NCI-H510A treated with DMSO at 0.1 percent for 48 hours (cell line): ENCODE measurements around the gene CEP170B.
"Not testable (repeated sequence)": the region's sequence is repeated elsewhere in the genome, so short reads cannot be mapped to it uniquely, and the experiment has no call there.

Experiments
- DNase-seq: peaks from one replicate; lab custom pipeline; 2025; lab: John Stamatoyannopoulos, UW

The CEP170B gene

GRCh38 chr14:104931771-104932675 is 67.0 kb downstream of the CEP170B start:
- DNase-seq, result no peak

GRCh38 chr14:104932676-104933631 is 67.9 kb downstream of the CEP170B start:
- DNase-seq, result no peak

GRCh38 chr14:104933746-104934733 is 69.0 kb downstream of the CEP170B start:
- DNase-seq, result no peak

- no peak for DNase-seq
Measured at GRCh38 chr14:104935026-104935650, 70.1 kb downstream of the CEP170B start.

DNA sequence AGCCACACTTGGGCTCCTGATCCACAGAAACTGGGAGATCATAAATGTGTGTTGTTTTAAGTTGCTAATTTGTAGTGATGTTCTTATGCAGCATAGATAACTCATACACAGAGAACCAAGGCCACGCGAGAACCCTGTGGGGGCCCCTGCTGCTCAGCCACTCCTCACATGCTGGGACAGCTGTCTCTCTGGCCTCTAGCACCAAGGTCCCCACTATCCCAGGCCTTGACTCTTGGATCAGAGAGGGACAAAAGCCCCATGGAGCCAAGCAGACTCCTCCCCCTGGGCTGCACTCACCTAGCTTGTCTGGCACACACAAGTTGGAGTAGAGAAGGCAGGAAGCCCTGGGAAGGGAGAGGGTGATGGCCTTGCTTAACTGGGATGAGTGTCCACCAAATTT is 70.9 kb downstream of the CEP170B start:
- no peak for DNase-seq

- DNase-seq, result no peak
Measured at GRCh38 chr14:104936361-104937155, 71.5 kb downstream of the CEP170B start.

- DNase-seq, result no peak
Measured at GRCh38 chr14:104937161-104937560, 72.1 kb downstream of the CEP170B start.

DNA sequence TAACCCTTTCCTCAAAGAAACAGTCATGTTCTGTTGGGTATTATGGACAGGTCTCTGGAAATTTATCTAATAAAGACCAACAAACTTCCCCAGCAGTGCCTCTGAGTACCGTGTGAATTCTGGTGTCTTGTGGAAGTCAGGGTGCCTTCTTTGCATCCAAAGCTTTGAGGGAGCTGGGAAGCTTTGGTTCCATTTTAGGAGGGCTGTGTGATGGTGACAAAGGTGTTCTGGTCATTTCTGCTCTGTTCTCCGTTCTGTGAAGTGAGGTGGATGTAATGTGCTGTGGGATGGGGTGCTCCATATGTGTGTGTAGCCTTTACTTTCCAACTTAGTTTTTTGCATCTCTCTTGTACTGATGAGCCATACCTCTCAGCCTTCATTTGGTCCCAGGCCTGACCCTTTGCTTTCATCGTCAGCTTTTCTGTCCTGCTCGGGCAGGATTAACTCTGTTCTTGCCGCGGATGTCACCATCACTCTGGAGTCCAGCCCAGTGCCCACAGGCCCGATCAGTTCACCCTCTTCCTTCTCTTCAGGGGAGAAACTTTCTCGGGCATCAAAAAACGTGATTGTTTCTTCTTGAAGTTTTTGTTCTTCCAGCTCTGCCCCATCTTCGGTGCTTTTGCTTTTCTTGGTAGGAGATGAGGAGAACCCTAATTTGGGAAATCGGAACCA is 72.8 kb downstream of the CEP170B start:
- DNase-seq, result no peak

GRCh38 chr14:104938436-104938835 is 73.4 kb downstream of the CEP170B start:
- DNase-seq, result no peak

DNA sequence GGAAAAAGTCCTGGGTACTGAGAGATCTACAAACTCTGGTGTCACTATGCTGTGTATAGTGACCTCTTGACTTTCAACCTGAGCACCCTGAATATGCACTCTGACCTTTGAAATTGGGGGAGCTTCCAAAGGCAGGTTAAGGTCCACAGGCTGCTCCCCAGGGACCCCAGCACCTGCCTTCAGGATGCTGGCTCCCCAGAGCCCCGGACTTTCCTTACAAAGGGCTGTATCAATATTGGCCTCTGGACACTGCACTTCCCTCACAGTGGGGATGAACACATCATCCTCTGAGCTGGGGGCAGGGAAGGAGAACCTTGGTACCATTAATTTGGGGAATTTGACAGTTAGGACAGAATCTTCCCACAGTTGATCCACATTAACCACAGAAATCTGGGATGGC is 73.9 kb downstream of the CEP170B start:
- DNase-seq, result no peak

GRCh38 chr14:104939666-104940410 is 74.8 kb downstream of the CEP170B start:
- no peak for DNase-seq

GRCh38 chr14:104940526-104941150 is 75.6 kb downstream of the CEP170B start:
- no peak for DNase-seq

- DNase-seq, result no peak
Measured at GRCh38 chr14:104941508-104942365, 76.7 kb downstream of the CEP170B start.

- DNase-seq, result no peak
Measured at GRCh38 chr14:104942586-104942985, 77.5 kb downstream of the CEP170B start.

DNA sequence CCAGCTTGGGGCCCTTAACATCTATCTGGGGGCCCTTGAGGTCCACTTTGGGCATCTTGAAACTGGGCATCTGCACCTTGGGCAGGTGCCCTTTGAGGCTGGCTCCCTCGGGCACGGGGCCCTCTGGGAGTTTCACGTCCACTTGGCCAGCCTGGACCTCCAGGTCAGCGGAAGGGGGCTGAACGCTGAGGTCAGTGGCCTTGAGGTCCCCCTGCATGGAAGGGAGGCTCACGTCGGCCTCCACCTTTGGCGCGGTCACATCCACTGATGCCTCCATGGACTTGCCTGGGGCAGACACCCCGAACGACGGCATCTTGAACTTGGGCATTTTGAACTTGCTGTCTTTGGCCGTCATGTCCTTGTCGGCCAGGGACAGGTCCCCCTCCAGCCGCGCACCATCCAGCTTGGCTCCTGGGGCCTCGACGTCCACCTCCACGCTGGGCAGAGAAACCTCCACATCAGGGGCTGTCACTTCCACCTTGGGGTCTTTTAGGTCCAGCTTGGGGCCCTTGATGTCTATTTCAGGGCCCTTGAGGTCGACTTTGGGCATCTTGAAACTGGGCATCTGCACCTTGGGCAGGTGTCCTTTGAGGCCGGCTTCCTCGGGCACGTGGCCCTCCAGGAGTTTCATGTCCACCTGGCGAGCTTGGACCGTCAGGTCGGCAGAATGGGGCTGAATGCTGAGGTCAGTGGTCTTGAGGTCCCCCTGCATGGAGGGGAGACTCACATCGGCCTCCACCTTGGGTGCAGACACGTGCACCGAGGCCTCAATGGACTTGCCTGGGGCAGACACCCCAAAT is 78.3 kb downstream of the CEP170B start:
- not testable (repeated sequence) for DNase-seq

- not testable (repeated sequence) for DNase-seq
Measured at GRCh38 chr14:104944016-104944308, 78.9 kb downstream of the CEP170B start.
